HepG2 (cell line): ENCODE measurements around the gene SERPINE2.

ENCODE experiments used
- EP300 ChIP-seq, 3 experiments: sonication (generic) in 1 of 3; formaldehyde crosslinking in 1 of 3; IDR thresholded peaks; 2 replicates each; pipeline versions ENCODE4 v1.5.1 to v1.6.1; 2011 to 2020; ENCODE audit warnings: low read depth in 2 of 3, low read length in 2 of 3, borderline replicate concordance in 1 of 3, improper control_type of control experiment in 1 of 3, mild to moderate bottlenecking in 1 of 3, missing genetic modification reagents in 1 of 3, moderate library complexity in 1 of 3
- HMG20B ChIP-seq: conservative IDR thresholded peaks from 2 replicates; pipeline ENCODE4 v1.6.1; 2016; ENCODE audit warnings: missing genetic modification reagents, missing compliant biosample characterization
- HNF4A ChIP-seq: sonication (generic); formaldehyde crosslinking; IDR thresholded peaks from 2 replicates; pipeline ENCODE4 v1.4.0; 2020; ENCODE audit warnings: missing genetic modification reagents
- JUND ChIP-seq: sonication (generic); formaldehyde crosslinking; IDR thresholded peaks from 2 replicates; pipeline ENCODE4 v1.8.0; 2022; ENCODE audit warnings: mild to moderate bottlenecking, missing genetic modification reagents
- U2AF2 ChIP-seq: fragments of 200-400 bp; formaldehyde crosslinking; IDR thresholded peaks from 2 replicates; pipeline ENCODE4 v1.6.1; 2017; ENCODE audit warnings: low read depth, mild to moderate bottlenecking, low read length
- ZFP36L1 ChIP-seq: sonication (generic); formaldehyde crosslinking; IDR thresholded peaks from 2 replicates; pipeline ENCODE4 v1.8.0; 2022; ENCODE audit warnings: mild to moderate bottlenecking, missing genetic modification reagents, moderate library complexity
- ZNF33B ChIP-seq: sonication (generic); formaldehyde crosslinking; IDR thresholded peaks from 2 replicates; pipeline ENCODE4 v1.5.1; 2020; ENCODE audit warnings: mild to moderate bottlenecking, missing genetic modification reagents
- TF ChIP-seq, protein P1 (sequence below): sonication (generic); formaldehyde crosslinking; conservative IDR thresholded peaks from 2 replicates; pipeline ENCODE4 v1.4.0; 2020; ENCODE audit warnings: missing genetic modification reagents

- TF ChIP-seq HNF4A (CRISPR knock-in tag) (no peak), JUND (CRISPR knock-in tag) (no peak), U2AF2 (no peak), ZNF33B (CRISPR knock-in tag) (no peak), HMG20B (no peak), EP300 (IDR thresholded peaks at IDR 0.05; ENCODE audit: low read depth in 2 of 2, low read length in 2 of 2) (no peak), EP300 (CRISPR knock-in tag; IDR thresholded peaks at IDR 0.05; ENCODE audit: borderline replicate concordance) (no peak), ZFP36L1 (CRISPR knock-in tag) (no peak)
- TF ChIP-seq, protein P1, sequence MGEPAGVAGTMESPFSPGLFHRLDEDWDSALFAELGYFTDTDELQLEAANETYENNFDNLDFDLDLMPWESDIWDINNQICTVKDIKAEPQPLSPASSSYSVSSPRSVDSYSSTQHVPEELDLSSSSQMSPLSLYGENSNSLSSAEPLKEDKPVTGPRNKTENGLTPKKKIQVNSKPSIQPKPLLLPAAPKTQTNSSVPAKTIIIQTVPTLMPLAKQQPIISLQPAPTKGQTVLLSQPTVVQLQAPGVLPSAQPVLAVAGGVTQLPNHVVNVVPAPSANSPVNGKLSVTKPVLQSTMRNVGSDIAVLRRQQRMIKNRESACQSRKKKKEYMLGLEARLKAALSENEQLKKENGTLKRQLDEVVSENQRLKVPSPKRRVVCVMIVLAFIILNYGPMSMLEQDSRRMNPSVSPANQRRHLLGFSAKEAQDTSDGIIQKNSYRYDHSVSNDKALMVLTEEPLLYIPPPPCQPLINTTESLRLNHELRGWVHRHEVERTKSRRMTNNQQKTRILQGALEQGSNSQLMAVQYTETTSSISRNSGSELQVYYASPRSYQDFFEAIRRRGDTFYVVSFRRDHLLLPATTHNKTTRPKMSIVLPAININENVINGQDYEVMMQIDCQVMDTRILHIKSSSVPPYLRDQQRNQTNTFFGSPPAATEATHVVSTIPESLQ (CRISPR knock-in tag): no peak
These were observed 114.0 kb downstream of the SERPINE2 start for GRCh38 chr2:223925106-223925505.
